NOMO-1 treated with DMSO at 0.1 percent for 48 hours (cell line): ENCODE measurements around the gene LIG3.
"Not testable (repeated sequence)": the region's sequence is repeated elsewhere in the genome, so short reads cannot be mapped to it uniquely, and the experiment has no call there.

Source experiments
- DNase-seq: peaks from one replicate; lab custom pipeline; 2025; ENCODE audit not compliant: unreplicated experiment; lab: John Stamatoyannopoulos, UW

The LIG3 gene

DNA sequence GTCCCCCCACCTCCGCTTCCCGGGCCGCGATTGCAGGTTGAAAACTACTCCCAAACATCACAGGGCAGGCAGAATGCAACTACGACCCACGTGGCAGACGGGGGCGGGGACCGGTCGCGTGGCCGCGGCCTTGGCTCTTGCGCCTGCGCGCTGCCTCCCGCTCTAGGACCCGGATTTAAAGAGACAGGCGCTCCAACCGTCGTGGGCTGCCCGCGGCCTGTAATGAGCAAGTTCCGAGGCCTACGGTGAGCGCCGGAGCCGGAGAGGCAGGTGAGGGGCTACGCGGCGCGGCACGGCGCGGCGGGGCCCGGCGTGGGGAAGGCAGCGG, at the start of gene LIG3:
TSS of gene LIG3 (plus strand) at position 160 of the 328 bp plus-strand sequence. CDS start 2,494 bp downstream, outside the sequence.
- DNase-seq: peak; percentile 84

DNA sequence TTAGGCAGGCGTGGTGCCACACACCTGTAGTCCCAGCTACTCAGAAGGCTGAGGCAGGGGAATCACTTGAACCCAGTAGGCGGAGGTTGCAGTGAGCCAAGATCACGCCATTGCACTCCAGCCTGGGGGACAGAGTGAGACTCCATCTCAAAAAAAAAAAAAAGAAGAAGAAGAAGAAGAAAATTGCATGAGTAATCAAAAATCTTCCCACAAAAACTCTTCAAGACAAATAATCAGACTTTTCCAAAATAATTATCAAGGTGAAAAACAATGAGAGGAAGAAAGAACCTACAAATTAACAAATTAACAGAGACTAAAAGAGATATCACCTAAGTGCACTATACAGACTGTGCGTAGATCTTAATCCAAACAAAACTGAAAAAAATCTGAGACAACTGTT, 29.5 kb upstream of the LIG3 start:
- DNase-seq: not testable (repeated sequence)

DNA sequence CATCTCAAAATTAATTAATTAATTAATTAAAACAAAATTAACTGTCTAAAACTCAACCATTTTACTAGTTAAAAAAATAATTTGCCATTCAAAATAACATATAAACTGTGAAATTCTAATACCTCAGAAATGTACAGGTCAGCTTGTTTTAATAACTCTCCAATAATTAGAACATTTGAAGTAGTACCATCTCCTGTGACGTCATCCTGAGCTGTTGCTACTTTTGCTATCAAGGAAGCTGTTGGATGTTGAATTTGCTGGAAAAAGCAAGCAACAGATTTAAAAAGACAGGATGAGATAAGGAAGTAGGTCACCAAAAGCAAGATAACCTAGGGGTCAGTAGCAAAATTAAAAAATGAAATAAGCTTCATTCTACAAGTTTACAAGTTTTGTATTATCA, 21.9 kb upstream of the LIG3 start:
- no peak for DNase-seq

DNA sequence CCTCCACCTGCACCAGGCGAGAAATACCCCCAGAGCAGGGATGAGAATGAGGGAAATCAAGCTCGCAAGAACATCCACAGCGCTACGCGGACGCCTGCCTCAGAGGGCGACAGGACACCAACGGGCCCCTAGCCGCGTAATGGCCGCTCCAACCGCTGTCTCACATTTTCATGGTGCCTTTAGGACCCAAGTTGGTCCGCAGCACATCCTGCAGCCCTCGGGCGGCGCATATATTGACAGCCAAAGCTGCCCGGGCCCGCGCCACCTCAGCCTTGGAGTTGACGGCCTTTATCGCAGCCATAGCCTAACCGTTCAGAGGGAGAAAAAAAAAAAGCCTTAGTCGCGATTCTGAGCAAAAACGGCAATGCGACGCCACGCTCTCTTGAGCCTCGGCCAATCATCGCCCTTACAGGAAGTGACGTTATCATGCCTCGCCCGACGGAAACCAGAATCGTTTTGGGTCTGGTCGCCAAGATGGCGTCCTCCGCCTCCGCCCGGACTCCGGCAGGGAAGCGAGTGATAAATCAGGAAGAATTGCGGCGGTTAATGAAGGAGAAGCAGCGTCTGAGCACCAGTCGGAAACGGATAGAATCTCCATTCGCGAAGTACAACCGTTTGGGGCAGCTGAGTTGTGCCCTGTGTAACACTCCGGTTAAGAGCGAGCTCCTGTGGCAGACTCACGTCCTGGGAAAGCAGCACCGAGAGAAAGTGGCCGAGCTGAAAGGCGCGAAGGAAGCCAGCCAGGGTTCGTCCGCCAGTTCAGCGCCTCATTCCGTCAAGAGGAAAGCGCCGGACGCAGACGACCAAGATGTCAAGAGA, 19.0 kb upstream of the LIG3 start, which contains the start of the genes CCT6B and ZNF830:
TSS of gene CCT6B (minus strand) at position 368 of the 819 bp plus-strand sequence. CDS start at position 301, 67 bp downstream.
TSS of gene ZNF830 (plus strand) at position 448 of the 819 bp plus-strand sequence. CDS start at position 475, 27 bp downstream.
- DNase-seq: peak; percentile 91

DNA sequence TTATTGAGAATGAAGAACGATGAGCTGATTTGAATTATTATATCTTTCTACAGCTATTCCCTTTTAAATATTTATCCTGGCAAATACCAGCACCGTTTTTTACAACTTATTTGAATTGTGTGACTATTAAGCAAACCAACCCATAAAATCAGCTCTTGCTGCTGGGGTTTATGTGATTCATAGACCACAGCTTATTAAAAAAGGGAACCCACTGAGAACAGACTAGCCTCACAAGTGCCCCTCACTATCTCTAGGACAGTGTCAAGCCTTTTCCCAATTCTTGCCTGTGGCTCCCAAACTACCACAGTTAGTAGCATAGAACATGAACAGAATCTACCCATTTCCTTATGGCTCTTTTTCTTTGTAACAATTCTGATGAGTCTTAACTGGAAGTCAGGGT, 6.1 kb upstream of the LIG3 start:
- peak; percentile 21 for DNase-seq

DNA sequence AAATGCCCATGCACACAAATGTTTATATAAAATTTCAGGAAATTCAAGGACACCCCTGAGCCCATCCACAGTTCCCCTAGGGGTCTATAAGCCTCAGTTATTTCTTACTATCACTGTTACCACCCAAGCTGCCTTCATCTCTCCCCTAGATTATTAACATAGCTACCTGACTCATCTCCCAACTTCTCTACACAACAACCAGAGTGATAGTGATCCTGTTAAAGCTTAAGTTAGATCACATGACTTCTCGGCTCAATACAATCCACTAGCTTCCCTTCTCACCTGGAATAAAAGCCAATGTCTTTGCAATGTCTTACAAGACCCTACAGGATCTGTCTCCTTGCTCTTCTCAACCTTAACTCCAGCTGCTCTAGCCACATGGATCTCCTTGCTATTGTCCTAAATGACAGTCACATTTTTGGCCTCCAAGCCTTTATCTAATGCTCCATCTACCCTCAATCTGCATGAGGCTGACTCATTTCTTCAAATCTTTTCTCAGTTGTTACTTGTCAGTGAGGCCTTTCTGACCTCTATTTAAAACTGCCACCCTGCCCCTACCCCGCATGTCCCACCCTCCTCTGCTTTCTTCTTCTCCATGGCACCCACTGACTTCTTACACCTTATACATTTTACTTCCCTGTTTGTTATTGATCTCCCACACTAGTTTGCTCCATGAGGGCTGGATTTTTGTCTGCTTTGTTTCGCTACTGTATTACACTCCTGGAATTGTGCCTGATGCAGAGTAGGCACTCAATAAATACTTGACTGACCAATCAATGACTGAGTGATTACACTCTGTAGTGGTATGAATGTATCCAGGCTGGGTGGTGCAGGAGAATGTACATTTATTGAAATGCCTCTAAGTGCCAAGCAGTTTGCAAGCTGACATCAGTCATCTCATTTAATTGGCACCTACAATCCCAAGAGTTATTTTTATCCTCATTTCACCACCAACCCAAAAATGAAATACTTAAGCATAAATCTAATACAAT, 5.2 kb upstream of the LIG3 start:
- DNase-seq: no peak

DNA sequence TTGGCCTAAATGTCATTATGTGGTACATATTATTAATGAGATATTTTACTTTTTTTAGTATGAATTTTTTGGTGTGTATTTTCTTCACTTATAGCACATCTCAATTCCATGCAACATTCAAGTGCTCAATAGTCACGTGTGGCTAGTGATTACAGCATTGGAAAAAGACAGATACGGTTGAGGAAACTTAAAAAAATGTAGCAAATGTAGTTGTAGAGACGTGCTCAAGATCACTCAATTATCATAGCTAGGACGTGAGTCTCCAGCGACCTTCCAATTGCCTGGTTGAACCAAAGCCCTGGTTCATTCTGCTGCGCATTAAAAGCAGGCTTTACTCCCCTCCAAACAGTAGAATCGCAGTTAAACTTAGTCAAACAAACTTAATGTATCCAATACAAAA, 1.2 kb upstream of the LIG3 start:
- DNase-seq: no peak

DNA sequence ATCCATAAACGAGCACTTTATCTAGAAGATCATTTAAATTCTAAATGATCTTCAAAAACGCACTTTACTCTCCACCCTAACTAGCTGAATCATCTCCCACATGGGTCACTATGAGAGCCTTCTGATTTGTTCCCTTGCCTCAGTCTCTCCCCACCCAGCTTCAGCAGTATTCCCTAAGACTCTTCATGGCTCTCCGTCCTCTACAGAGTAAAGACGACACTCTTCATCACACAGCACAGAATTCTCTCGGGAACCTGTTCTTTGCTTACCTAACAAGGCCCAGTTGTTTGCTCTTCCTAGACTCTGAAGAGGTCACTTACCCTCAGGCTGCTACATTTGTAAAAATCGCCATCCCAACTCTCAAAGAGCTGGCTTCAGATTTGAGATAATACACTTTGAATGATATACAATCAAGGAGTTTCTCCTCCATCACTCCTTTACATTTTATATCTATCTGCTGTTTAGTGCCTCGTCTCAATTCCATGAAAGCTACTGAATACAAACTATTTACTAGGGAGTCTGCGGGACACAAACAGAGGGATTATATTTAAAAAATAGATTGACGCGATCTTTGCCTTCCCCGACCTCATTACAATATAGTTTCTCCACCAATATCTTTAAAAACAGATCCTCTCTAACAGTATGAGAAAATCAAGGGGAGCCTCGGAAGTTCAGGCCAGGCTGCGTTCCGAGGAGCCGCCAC, 511 bp upstream of the LIG3 start:
- DNase-seq: no peak

DNA sequence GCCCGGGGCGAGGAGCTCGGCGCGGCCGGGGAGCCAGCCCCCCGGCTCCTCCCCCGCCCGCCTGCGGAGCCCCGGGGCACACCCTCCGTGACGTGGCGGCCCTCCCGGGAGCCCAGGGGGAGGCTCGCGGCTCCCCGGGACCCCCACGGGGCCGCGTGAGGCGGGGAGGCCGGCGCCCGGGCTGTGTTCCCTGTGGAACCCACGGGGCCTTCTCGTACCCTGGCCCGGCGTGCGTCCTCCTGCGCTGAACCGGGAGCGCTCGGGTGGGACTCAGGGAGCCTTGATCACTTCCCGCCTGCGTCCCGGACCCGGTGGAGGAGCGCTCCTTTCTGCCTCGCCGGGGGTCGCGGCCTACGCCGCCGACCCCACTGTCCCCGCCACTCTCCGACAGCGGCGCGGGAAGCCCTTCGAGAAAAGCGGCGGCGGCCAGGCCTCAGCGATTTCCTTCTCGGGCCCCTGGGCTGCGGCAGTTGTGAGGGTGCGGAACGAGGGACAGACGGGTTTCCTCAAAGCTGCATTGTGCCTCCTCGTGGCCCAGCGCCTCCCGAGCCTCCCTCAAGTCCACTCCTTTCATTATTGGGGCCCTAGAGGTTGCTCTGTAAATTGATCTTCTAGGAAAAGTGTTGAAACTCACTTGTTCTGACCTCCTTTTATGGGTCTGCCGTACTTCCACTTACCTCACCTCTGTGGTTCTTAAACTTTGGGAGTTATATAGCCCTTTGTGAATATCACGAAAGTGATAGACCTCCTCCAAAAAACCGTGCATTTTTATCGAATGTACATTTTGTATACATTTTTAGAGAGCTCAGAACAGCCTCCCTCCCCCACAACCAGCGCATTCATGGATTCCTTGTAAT, 597 bp downstream of the LIG3 start:
- peak; percentile 92 for DNase-seq

DNA sequence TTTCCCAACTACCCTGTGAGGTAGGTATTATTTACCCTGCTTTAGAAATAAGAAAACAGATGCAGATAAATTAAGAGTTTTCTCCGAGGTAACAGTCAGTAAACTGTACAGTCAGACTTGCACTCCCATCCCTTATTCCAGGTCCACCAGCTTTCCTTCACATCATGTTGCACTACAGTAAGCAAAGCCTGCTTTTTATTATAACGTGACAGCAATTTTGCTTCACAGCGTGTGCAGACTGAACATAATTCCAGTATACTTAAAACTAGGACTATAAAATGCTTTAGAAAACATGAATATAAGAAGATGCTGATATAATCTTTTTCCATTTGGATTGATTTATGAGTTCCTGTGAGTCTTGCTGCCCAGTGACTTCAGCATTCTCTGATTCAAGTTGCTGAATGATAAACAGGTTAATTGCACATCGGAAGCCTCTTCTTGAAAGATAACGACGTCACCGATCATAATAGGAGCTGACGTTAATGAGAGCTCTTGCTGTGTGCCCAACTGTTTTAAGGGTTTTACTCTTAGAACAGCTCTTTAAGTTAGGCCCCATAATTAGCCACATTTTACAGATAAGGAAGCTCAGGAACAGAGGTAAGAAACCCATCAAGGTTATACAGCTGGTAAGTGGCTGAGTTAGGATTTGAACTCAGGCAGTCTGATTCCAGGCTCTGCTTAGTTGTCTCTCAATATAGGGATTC, 1.4 kb downstream of the LIG3 start:
- peak; percentile 10 for DNase-seq

DNA sequence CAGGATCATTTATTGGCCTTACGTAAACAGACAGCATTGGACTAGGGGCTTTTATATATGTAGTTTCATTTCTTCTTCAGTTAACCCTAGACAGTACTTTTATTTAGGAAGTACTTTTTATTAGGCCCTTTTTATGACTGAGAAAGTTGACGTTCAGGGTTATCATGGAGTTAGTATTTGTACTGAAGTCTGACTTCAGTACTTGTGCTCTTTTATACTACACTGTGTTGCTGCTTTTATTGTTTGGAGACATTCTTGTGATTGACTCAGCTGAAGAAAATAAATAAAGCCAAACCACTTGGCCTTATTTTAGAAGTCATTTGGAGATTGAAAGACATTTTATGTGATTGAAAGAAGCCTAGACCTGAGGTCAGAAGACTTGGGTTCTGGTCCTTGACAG, 6.9 kb downstream of the LIG3 start:
- no peak for DNase-seq

DNA sequence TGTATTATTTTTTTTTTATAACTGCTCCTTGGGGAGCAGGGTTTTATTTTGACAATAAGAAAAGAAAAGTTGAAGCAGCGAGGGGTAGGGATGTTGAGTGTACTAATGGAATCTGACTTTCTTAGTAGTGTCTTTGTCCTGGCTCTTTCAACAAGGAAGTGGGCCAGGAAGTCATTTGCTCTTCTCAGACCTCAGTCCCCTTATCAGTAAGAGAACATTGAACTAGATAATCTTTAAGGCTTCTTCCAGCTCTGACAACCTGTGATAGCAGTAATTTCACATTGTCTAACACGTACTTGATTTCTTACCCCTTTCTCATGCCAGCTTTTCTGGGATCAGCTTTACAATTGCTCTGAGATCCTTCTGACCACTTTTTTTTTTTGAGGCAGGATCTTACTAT, 8.3 kb downstream of the LIG3 start:
- DNase-seq: no peak

DNA sequence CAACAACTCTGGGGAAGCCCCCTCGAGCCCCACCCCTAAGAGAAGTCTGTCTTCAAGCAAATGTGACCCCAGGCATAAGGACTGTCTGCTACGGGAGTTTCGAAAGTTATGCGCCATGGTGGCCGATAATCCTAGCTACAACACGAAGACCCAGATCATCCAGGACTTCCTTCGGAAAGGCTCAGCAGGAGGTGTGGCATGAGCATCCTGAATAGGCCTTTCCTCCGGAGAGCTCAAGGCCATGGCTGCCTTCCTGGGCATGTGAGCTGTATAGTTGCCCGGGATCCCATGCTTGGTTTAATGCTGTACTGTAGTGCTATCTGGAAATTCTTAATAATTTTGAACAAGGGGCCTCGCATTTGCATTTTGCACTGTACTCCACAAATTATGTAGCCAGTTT, 9.2 kb downstream of the LIG3 start:
- DNase-seq: no peak

DNA sequence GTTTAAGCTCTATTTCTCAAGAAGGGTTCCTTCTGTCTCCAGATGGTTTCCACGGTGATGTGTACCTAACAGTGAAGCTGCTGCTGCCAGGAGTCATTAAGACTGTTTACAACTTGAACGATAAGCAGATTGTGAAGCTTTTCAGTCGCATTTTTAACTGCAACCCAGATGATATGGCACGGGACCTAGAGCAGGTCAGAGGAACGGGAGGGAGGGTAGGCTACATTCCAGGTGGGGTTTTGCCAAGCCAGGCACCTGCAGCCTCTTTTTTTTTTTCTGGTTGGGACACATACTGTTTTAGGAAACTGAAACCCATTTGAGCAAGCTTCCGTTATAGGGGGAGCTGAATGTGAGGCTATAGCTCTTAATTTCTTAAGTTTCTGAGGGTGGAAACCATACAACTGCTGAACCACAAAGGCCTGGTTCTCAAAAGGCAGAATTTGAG, 10.6 kb downstream of the LIG3 start:
- no peak for DNase-seq

DNA sequence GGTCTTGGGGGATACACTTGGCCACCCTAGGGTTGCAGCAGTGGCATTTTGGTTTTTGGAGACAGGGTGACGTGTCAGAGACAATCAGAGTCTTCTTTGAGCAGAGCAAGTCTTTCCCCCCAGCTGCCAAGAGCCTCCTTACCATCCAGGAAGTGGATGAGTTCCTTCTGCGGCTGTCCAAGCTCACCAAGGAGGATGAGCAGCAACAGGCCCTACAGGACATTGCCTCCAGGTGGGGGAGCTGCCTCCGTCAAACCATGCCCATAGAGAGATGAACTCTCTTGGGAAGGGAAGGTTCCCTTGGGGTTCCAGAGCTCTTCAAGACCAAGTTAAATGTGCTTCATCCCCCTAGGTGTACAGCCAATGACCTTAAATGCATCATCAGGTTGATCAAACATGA, 11.3 kb downstream of the LIG3 start:
- DNase-seq: no peak

DNA sequence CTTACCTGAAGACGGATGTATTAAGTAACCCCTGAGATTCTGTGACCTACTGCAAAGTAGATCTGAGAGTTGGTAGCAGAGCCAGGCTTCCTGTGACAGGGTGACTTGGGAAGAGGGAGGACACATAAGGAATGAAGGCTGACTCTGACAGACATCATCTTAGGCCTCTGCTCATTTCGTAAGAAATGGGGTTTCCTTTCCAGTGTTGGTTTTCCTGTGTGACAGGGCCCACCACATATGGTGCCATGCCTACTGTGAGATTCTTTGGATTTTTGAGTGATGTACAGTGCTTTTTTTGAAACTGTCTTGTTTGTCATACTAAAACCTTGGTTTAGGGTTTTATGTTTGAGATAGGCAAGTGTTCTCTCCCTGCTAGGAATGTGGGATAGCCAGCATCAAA, 12.7 kb downstream of the LIG3 start:
- DNase-seq: no peak

DNA sequence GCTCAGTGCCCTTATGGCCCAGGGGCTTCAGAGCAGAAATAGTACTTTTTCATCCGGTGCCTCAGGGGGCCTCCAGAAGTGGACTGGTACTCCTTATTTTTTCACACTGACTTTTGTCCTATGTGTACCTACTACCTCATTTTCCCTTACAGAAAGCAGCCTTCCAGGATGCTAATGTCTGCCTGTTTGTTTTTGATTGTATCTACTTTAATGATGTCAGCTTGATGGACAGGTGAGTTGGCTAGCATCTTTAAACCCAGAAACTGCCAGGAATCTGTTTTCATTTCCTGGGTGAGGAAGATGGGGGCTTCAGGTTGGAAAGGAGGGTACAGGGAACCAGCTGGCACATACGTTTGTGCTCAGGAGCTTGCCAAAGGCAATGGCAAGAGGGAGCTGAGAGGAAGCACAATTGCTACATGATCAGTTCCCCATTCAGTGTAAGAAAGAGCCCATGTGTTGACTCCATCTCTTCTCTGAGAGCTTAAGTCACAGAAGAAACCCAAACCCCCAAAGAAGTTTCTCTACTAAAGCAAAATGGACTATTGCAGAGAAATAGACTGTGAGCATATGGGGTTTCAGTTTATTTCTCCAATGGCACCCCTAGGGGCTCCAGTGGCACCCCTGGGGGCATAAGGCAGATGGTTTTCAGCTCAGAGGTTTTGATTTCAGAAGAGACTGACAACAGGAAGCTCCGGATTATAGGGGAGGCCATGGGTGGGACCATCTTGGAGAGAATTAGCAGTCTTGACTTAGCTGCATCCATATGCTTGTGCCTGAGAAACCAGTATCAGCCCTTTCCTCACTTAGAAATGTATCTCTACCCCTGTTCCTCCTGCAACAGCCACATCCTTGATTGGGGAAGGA, 16.3 kb downstream of the LIG3 start:
- DNase-seq: no peak

DNA sequence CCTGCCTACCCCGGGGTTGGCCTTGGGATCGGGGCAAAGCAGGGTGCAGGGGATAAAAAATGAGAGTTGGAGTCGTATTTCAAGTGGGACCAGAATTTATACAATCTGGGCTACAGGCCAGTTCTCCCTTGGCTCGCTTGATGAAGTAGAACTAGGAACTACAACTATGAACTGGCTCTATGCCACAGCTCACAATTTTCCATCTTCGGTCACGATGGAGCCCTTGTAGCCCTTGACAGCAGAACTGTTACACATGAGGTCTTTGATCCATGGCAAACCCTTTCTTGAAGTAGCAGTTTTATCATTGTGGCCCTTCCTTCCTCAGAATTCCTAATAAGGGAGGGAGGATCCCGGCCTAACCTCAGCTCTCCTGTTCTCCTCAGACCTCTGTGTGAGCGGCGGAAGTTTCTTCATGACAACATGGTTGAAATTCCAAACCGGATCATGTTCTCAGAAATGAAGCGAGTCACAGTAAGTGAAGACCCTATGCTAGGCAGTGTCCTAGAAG, 17.1 kb downstream of the LIG3 start:
- no peak for DNase-seq
